Prostate gland (tissue), 2 donors: Measurements from ENCODE around the gene OR13J1. TPM values are rescaled to one million over a fixed set of nuclear protein-coding genes. Genes with fewer than 3 reads are reported as not detected.

Experiments used
- DNase-seq: peaks from one replicate; pipeline ENCODE4 v3.0.0-alpha.2; 2019; ENCODE audit warnings: low spot score
- H3K27ac ChIP-seq, 2 donors: fragments of 200-600 bp; sonication (generic); 2 replicates each; pipeline ENCODE4 v1.5.1; 2017 to 2019
- H3K27me3 ChIP-seq: fragments of 200-600 bp; sonication (generic); replicated peaks from 2 replicates; pipeline ENCODE4 v1.5.1; 2019; ENCODE audit not compliant: insufficient read depth
- H3K36me3 ChIP-seq, 2 donors: fragments of 200-600 bp; sonication (generic); 1 replicate in 1 of 2; 2 replicates in 1 of 2; pipeline versions ENCODE4 v1.5.1 to v1.8.1; 2017 to 2019
- H3K4me1 ChIP-seq: fragments of 200-600 bp; sonication (generic); replicated peaks from 2 replicates; pipeline ENCODE4 v1.5.1; 2019
- H3K4me3 ChIP-seq, 2 donors: fragments of 200-600 bp; sonication (generic); 2 replicates each; pipeline ENCODE4 v1.5.1; 2017 to 2019
- H3K9me3 ChIP-seq: fragments of 200-600 bp; sonication (generic); 2 replicates; pipeline ENCODE4 v1.5.1; 2017
- CTCF ChIP-seq, 4 experiments: fragments of 200-600 bp in 2 of 4; fragments of 450-650 bp in 2 of 4; sonication (generic) in 2 of 4; IDR thresholded peaks; 1 replicate in 3 of 4; 2 replicates in 1 of 4; pipeline ENCODE4 v1.5.1; 2016 to 2019; ENCODE audit warnings: antibody characterized with exemption in 4 of 4, mild to moderate bottlenecking in 2 of 4, moderate library complexity in 2 of 4
- POLR2A ChIP-seq: fragments of 450-650 bp; IDR thresholded peaks from one replicate; pipeline ENCODE4 v1.6.1; 2016; ENCODE audit warnings: antibody characterized with exemption, mild to moderate bottlenecking
- POLR2AphosphoS5 ChIP-seq: sonication (generic); formaldehyde crosslinking; IDR thresholded peaks from one replicate; pipeline ENCODE4 v1.6.1; 2017; ENCODE audit warnings: antibody characterized with exemption
- WGBS: methylation state at CpG from one replicate; pipeline ENCODE4 v1.1.5; 2018; 5-methylcytosine and 5-hydroxymethylcytosine counted together
- intact Hi-C: fragments of 100-400 bp; cut with DNase I; formaldehyde crosslinking; loops from one replicate; pipeline ENCODE4 v1.14.2; 2022
- total RNA-seq, 2 donors: library from RNA; depleted of rRNA; stranded (reverse); fragments of >200 nt; gene quantifications; one replicate each; pipeline ENCODE4 v1.1.0, GENCODE V29; 2016

OR13J1 gene
- total RNA-seq = not detected

DNA sequence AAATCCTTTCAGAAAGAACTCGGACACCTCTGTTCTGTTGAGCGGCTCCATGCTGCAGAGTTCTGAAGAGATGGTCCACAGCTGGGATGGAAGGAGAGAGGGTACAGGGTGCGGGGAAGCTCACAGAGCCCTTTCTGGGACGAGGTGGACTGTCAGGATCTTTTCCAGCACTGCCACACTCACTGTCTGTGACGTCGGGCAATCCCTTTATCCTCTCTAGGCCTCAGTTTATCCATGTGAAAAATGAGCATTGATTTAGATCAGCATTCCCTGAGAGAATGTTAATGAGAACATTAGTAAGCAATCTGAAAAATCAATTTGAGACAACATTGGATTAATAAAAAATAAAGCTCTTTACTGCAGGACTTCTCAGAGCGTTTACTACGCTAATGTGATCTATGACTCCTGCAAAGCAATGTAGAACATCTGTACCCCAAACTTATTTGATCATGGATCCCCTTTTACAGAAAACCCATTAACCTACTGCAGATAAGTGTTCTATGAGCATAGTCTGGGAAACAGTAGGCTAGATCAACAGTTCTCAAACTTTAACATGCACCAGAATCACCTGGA, at the start of gene OR13J1:
Gene OR13J1 (minus strand): TSS at position 51 of the 573 bp plus-strand sequence. CDS start 0 bp downstream, at position 51.
- Histone ChIP-seq H3K9me3 (no peaks in the 10 kb centered on the region), H3K4me1 (no peaks in the 10 kb centered on the region), H3K4me3 (no peak within 1 kb of the TSS), H3K27me3 (no peaks in the 10 kb centered on the region), H3K27ac (no peak within 1 kb of the TSS), H3K36me3 (no peaks in the 10 kb centered on the region)
- WGBS = 87% methylated on average over 8 of the region's 8 CpGs
- intact Hi-C loops = no loop called here
- no peak for DNase-seq
- TF ChIP-seq POLR2AphosphoS5 = no peak
- TF ChIP-seq POLR2A = no peak
- TF ChIP-seq CTCF (IDR thresholded peaks at IDR 0.05) = no peak

- DNase-seq = no peak
- Histone ChIP-seq H3K4me1 (peaks cover 15% of the 10 kb centered on the region), H3K27ac (peak overlapping the region; percentile 72 to 86), H3K27me3 (no peaks in the 10 kb centered on the region), H3K36me3 (no peaks in the 10 kb centered on the region), H3K9me3 (no peaks in the 10 kb centered on the region), H3K4me3 (no peak overlapping the region)
- WGBS = 56% methylated on average over 3 of the region's 3 CpGs
- intact Hi-C loops = no loop called here
- TF ChIP-seq POLR2AphosphoS5 (peak; percentile 58), CTCF (IDR thresholded peaks at IDR 0.05) (no peak)
Measured at GRCh38 chr9:35919212-35920008, 49.2 kb upstream of the OR13J1 start.

DNA sequence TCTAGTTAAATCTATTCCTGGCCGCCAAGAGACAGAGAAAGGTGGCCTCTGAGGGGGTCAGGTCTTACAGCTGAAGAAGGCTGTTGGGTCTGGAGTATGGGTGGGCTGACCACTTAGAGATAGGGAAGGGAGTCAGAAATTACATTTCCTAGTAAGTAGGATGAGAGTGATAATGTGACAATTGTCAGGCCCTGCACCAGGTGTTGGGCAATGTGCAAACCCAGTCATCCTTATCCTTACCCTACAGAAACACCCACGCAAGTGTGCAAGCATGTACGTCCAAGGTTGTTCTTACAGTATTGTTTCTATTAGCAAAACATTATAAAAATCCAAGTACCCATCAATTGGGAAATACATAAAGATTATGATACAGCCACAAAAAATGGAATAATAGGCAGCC, 48.6 kb upstream of the OR13J1 start:
- Histone ChIP-seq H3K36me3 (no peaks in the 10 kb centered on the region), H3K9me3 (no peaks in the 10 kb centered on the region), H3K27me3 (no peaks in the 10 kb centered on the region), H3K27ac (peak overlapping the region; percentile 72 to 86), H3K4me3 (no peak overlapping the region), H3K4me1 (peaks cover 15% of the 10 kb centered on the region)
- 84% methylated on average over 3 of the region's 3 CpGs for WGBS
- TF ChIP-seq CTCF (IDR thresholded peaks at IDR 0.05) (no peak), POLR2A (no peak), POLR2AphosphoS5 (no peak)
- no peak for DNase-seq
- intact Hi-C loops = no loop called here

DNA sequence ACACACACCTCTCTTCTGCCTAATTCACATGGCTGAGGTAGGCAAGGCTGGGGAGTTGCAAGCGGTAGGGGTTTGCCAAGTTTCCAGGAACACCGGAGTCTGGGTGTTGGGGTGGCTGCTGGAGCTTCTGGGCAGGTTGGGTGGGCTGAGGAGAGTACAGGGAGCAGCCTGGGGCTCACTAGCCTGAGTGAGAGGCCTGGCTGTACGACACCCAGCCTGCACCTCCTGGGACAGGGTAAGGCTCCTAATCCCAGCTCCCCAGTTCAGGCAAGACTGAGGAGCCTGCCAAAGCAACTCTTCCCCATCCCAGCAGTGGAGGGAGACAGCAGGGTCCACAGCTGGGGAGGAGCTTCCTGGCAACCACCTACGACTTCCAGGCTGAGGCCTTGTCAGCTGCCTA, 47.1 kb upstream of the OR13J1 start:
- H3K27ac ChIP-seq = no peak overlapping the region
- peaks cover 15% of the 10 kb centered on the region for H3K4me1 ChIP-seq
- H3K36me3 ChIP-seq = no peaks in the 10 kb centered on the region
- no peaks in the 10 kb centered on the region for H3K27me3 ChIP-seq
- no peaks in the 10 kb centered on the region for H3K9me3 ChIP-seq
- TF ChIP-seq POLR2AphosphoS5 (no peak), CTCF (IDR thresholded peaks at IDR 0.05) (no peak), POLR2A (no peak)
- no peak overlapping the region for H3K4me3 ChIP-seq
- no peak for DNase-seq
- WGBS = 89% methylated on average over 4 of the region's 4 CpGs
- intact Hi-C loops = no loop called here
